IMR-90 (cell line): ENCODE results near the gene TTC1. TPM values are rescaled to one million over a fixed set of nuclear protein-coding genes. Genes with fewer than 3 reads are reported as not detected.

Source experiments
- ATAC-seq: fragments of 200-7000 bp; cut with Tn5 transposase; 2 replicates; pipeline ENCODE4 v1.9.1; 2020; ENCODE audit warnings: low read depth, mild to moderate bottlenecking, moderate library complexity
- BruUV-seq: library from RNA; stranded (reverse); fragments of 400-500 nt; replicated peaks from 2 replicates; lab custom pipeline; 2021; lab: Mats Ljungman, UMichigan
- CTCF ChIA-PET: fragments of 300-600 bp; formaldehyde crosslinking; extraction: SDS; loops from one replicate; lab custom pipeline; 2021; ENCODE audit warnings: antibody characterized with exemption; lab: Yijun Ruan, JAX
- POLR2A ChIA-PET: fragments of 300-600 bp; sonication (Branson Sonifier 250); formaldehyde crosslinking; loops from one replicate; lab custom pipeline; 2022; ENCODE audit warnings: antibody characterized with exemption; ENCODE audit not compliant: unreplicated experiment; lab: Charles Lee
- DNase-seq: peaks from one replicate; pipeline ENCODE4 v3.0.0; 2013
- H2AFZ ChIP-seq: replicated peaks from 2 replicates; pipeline ENCODE3; 2013; ENCODE audit warnings: low read length, mild to moderate bottlenecking; ENCODE audit not compliant: poor library complexity
- H2AK5ac ChIP-seq: 2 replicates; pipeline ENCODE4 v1.6.1; 2013; ENCODE audit warnings: low read depth, low read length, inconsistent platforms
- H2AK9ac ChIP-seq: replicated peaks from 2 replicates; pipeline ENCODE3; 2013; ENCODE audit warnings: mild to moderate bottlenecking, low read depth, low read length, moderate library complexity; ENCODE audit not compliant: poor library complexity
- H2BK120ac ChIP-seq: 2 replicates; pipeline ENCODE4 v1.6.1; 2013; ENCODE audit warnings: low read depth, low read length, inconsistent platforms
- H2BK15ac ChIP-seq: 3 replicates; pipeline ENCODE4 v1.6.1; 2013; ENCODE audit warnings: low read depth, low read length, inconsistent platforms
- H2BK20ac ChIP-seq: 2 replicates; pipeline ENCODE4 v1.6.1; 2013; ENCODE audit warnings: low read depth, mild to moderate bottlenecking, inconsistent platforms, low read length, moderate library complexity
- H2BK5ac ChIP-seq: 2 replicates; pipeline ENCODE4 v1.6.1; 2013; ENCODE audit warnings: mild to moderate bottlenecking, low read depth, low read length, inconsistent platforms; ENCODE audit not compliant: poor library complexity, severe bottlenecking
- H3K14ac ChIP-seq: replicated peaks from 2 replicates; pipeline ENCODE4 v1.6.1; 2013; ENCODE audit warnings: low read depth, low read length, inconsistent platforms
- H3K18ac ChIP-seq: 2 replicates; pipeline ENCODE4 v1.6.1; 2013; ENCODE audit warnings: low read depth, low read length, control low read depth
- H3K23ac ChIP-seq: 2 replicates; pipeline ENCODE4 v1.6.1; 2013; ENCODE audit warnings: low read depth, low read length, inconsistent platforms
- H3K27ac ChIP-seq: 2 replicates; pipeline ENCODE4 v1.5.1; 2013; ENCODE audit warnings: mild to moderate bottlenecking, control low read depth, low read length; ENCODE audit not compliant: insufficient read depth
- H3K27me3 ChIP-seq: 2 replicates; pipeline ENCODE4 v1.6.1; 2013; ENCODE audit warnings: low read length; ENCODE audit not compliant: control insufficient read depth, insufficient read depth
- H3K36me3 ChIP-seq: 2 replicates; pipeline ENCODE4 v1.6.1; 2013; ENCODE audit warnings: low read length, mixed read lengths; ENCODE audit not compliant: control insufficient read depth, insufficient read depth
- H3K4ac ChIP-seq: 2 replicates; pipeline ENCODE4 v1.6.1; 2013; ENCODE audit warnings: low read depth, low read length, inconsistent platforms
- H3K4me1 ChIP-seq: 2 replicates; pipeline ENCODE4 v1.6.1; 2013; ENCODE audit warnings: low read length, mixed read lengths; ENCODE audit not compliant: control insufficient read depth, insufficient read depth
- H3K4me2 ChIP-seq: 2 replicates; pipeline ENCODE4 v1.6.1; 2013; ENCODE audit warnings: low read depth, mild to moderate bottlenecking, control low read depth, low read length, moderate library complexity
- H3K4me3 ChIP-seq: 2 replicates; pipeline ENCODE4 v1.5.1; 2013; ENCODE audit warnings: low read depth, mild to moderate bottlenecking, control low read depth, low read length, moderate library complexity; ENCODE audit not compliant: insufficient read depth
- H3K56ac ChIP-seq: 2 replicates; pipeline ENCODE4 v1.6.1; 2013; ENCODE audit warnings: low read length, inconsistent platforms; ENCODE audit not compliant: insufficient read depth; ENCODE audit errors: extremely low read depth
- H3K79me1 ChIP-seq, 2 experiments: 2 replicates each; pipeline ENCODE4 v1.6.1; 2013; ENCODE audit warnings: low read length in 2 of 2, inconsistent platforms in 1 of 2, low read depth in 1 of 2
- H3K9ac ChIP-seq: 2 replicates; pipeline ENCODE4 v1.6.1; 2013; ENCODE audit warnings: low read depth, low read length, control low read depth
- H3K9me1 ChIP-seq: 2 replicates; pipeline ENCODE4 v1.6.1; 2013; ENCODE audit warnings: low read length, inconsistent platforms; ENCODE audit not compliant: insufficient read depth
- H3K9me3 ChIP-seq: 2 replicates; pipeline ENCODE4 v1.6.1; 2013; ENCODE audit warnings: low read length; ENCODE audit not compliant: control insufficient read depth, insufficient read depth
- H4K20me1 ChIP-seq: 2 replicates; pipeline ENCODE4 v1.6.1; 2013; ENCODE audit warnings: low read length, inconsistent platforms; ENCODE audit not compliant: insufficient read depth
- H4K5ac ChIP-seq: 2 replicates; pipeline ENCODE4 v1.6.1; 2013; ENCODE audit warnings: mild to moderate bottlenecking, low read depth, low read length, control low read depth
- H4K8ac ChIP-seq, 2 experiments: 2 replicates each; pipeline ENCODE4 v1.6.1; 2013; ENCODE audit warnings: low read depth in 2 of 2, low read length in 2 of 2, control low read depth in 1 of 2, inconsistent platforms in 1 of 2
- H4K91ac ChIP-seq: 2 replicates; pipeline ENCODE4 v1.6.1; 2013; ENCODE audit warnings: low read depth, low read length, inconsistent platforms; ENCODE audit not compliant: insufficient read depth
- BHLHE40 ChIP-seq: fragments of 150-350 bp; IDR thresholded peaks from 2 replicates; pipeline ENCODE4 v1.6.1; 2016; ENCODE audit warnings: mild to moderate bottlenecking, low read depth, low read length
- CEBPB ChIP-seq: IDR thresholded peaks from 2 replicates; pipeline ENCODE4 v1.6.1; 2012; ENCODE audit warnings: low read depth, low read length, improper control_type of control experiment
- CHD1 ChIP-seq: IDR thresholded peaks from 2 replicates; pipeline ENCODE4 v1.6.1; 2012; ENCODE audit warnings: low read depth, low read length, improper control_type of control experiment
- FOS ChIP-seq: fragments of 150-350 bp; IDR thresholded peaks from 2 replicates; pipeline ENCODE4 v1.6.1; 2016; ENCODE audit warnings: low read depth, low read length
- MAFK ChIP-seq: IDR thresholded peaks from 2 replicates; pipeline ENCODE4 v1.6.1; 2012; ENCODE audit warnings: low read depth, low read length, improper control_type of control experiment
- MAZ ChIP-seq: IDR thresholded peaks from 2 replicates; pipeline ENCODE4 v1.6.1; 2012; ENCODE audit warnings: low read depth, mild to moderate bottlenecking, low read length, improper control_type of control experiment, moderate library complexity, borderline replicate concordance
- MXI1 ChIP-seq: IDR thresholded peaks from 2 replicates; pipeline ENCODE4 v1.6.1; 2012; ENCODE audit warnings: low read depth, mild to moderate bottlenecking, low read length, moderate library complexity, borderline replicate concordance
- NFE2L2 ChIP-seq: fragments of 150-350 bp; IDR thresholded peaks from 2 replicates; pipeline ENCODE4 v1.6.1; 2016; ENCODE audit warnings: low read depth, mild to moderate bottlenecking, low read length
- POLR2A ChIP-seq: IDR thresholded peaks from 2 replicates; pipeline ENCODE4 v1.6.1; 2012; ENCODE audit warnings: mild to moderate bottlenecking, low read depth, low read length
- RFX5 ChIP-seq: IDR thresholded peaks from 2 replicates; pipeline ENCODE4 v1.8.0; 2012; ENCODE audit warnings: low read depth, mild to moderate bottlenecking, low read length, moderate library complexity
- WGBS, 2 experiments: methylation state at CpG; one replicate each; pipeline versions ENCODE4 v1.1.5 to v1.1.7; 2013; ENCODE audit warnings: missing lambda C conversion rate in 2 of 2; ENCODE audit not compliant: insufficient read length in 1 of 2; ENCODE audit errors: extremely low coverage in 2 of 2; 5-methylcytosine and 5-hydroxymethylcytosine counted together
- dilution Hi-C: fragments of 300-500 bp; cut with HindIII; formaldehyde crosslinking; loops from one replicate; pipeline ENCODE4 v1.14.3; 2018; ENCODE audit warnings: low sequenced_read_pairs; ENCODE audit not compliant: unreplicated experiment
- in situ Hi-C: fragments of 300-500 bp; cut with MboI; formaldehyde crosslinking; loops from 3 replicates; pipeline ENCODE4 v1.14.3; 2019; ENCODE audit warnings: low sequenced_read_pairs, inconsistent platforms, mixed read lengths
- intact Hi-C: fragments of 100-400 bp; cut with micrococcal nuclease; formaldehyde crosslinking; loops from 2 replicates; pipeline ENCODE4 v1.10.0; 2022
- polyA plus RNA-seq, 3 experiments: library from polyadenylated mRNA; depleted of rRNA; stranded (reverse); fragments of >200 nt; gene quantifications; 2 replicates each; pipeline ENCODE4 v1.2.3, GENCODE V29; 2012; ENCODE audit warnings: low replicate concordance in 1 of 3
- total RNA-seq: library from RNA; depleted of rRNA; stranded (reverse); fragments of >200 nt; gene quantifications from 2 replicates; pipeline ENCODE4 v1.2.3, GENCODE V29; 2012
- TF ChIP-seq, protein P1 (sequence below): conservative IDR thresholded peaks from 2 replicates; pipeline ENCODE4 v1.5.1; 2012; ENCODE audit warnings: mild to moderate bottlenecking, low read depth, low read length, improper control_type of control experiment
- TF ChIP-seq, protein P2 (sequence below): fragments of 150-350 bp; IDR thresholded peaks from 2 replicates; pipeline ENCODE4 v1.6.1; 2017; ENCODE audit warnings: mild to moderate bottlenecking, antibody characterized with exemption, low read length, low read depth

The TTC1 gene
- total and polyA plus RNA-seq, 2 of the 4 experiments (the other 2 are of a cell fraction): 23.1 to 41.1 TPM

DNA sequence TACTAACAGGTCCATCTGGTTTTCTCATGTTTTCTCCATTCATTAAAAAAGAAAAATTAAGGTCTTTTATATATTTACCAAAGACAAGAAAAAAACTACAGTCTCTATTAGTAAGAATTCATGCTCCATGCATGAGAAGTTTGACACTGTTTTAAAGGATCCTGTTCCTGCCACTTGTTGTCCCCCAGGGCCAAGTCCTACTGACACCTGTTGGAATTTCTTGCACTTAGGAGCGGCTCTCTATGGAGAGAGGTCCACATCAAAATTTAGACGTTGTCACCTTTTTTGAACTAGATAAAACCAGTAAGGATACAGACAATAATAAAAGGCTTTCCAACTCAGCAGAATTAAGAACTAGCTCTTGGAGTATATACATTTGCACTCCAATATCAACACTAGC is 68.1 kb downstream of the TTC1 start:
- H4K5ac ChIP-seq: no peak overlapping the region
- dilution Hi-C loops (no loop called here), in situ Hi-C loops (no loop called here), intact Hi-C loops (loop anchor here (5.0 kb wide), 1 partner anchor 35 kb away; no protein-coding TSS in a partner anchor)
- no peaks in the 10 kb centered on the region for H3K9me1 ChIP-seq
- H3K4me1 ChIP-seq: peaks cover 7% of the 10 kb centered on the region
- H2AK9ac ChIP-seq: no peak overlapping the region
- no peak overlapping the region for H3K4me2 ChIP-seq
- DNase-seq: no peak
- peaks cover 4% of the 10 kb centered on the region; the same call in 1 of the 2 replicates for H3K36me3 ChIP-seq
- TF ChIP-seq MAZ: no peak
- TF ChIP-seq FOS: no peak
- TF ChIP-seq NFE2L2: no peak
- TF ChIP-seq MAFK: no peak
- TF ChIP-seq, protein P1, sequence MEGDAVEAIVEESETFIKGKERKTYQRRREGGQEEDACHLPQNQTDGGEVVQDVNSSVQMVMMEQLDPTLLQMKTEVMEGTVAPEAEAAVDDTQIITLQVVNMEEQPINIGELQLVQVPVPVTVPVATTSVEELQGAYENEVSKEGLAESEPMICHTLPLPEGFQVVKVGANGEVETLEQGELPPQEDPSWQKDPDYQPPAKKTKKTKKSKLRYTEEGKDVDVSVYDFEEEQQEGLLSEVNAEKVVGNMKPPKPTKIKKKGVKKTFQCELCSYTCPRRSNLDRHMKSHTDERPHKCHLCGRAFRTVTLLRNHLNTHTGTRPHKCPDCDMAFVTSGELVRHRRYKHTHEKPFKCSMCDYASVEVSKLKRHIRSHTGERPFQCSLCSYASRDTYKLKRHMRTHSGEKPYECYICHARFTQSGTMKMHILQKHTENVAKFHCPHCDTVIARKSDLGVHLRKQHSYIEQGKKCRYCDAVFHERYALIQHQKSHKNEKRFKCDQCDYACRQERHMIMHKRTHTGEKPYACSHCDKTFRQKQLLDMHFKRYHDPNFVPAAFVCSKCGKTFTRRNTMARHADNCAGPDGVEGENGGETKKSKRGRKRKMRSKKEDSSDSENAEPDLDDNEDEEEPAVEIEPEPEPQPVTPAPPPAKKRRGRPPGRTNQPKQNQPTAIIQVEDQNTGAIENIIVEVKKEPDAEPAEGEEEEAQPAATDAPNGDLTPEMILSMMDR: no peak
- no peak for TF ChIP-seq MXI1
- TF ChIP-seq RFX5: no peak
- no peak for TF ChIP-seq CEBPB
- TF ChIP-seq CHD1: no peak
- TF ChIP-seq, protein P2, sequence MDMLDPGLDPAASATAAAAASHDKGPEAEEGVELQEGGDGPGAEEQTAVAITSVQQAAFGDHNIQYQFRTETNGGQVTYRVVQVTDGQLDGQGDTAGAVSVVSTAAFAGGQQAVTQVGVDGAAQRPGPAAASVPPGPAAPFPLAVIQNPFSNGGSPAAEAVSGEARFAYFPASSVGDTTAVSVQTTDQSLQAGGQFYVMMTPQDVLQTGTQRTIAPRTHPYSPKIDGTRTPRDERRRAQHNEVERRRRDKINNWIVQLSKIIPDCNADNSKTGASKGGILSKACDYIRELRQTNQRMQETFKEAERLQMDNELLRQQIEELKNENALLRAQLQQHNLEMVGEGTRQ: no peak
- no peak for TF ChIP-seq POLR2A
- TF ChIP-seq BHLHE40: no peak
- ChIA-PET CTCF (interaction anchor here (0.6 kb wide), 1 partner anchor 30 kb away, joined by 4 read pairs; no protein-coding TSS in a partner anchor), POLR2A (no interaction called here)
- H3K56ac ChIP-seq: no peak overlapping the region
- no peak overlapping the region for H4K91ac ChIP-seq
- no peaks in the 10 kb centered on the region for H3K9me3 ChIP-seq
- no peak overlapping the region for H3K9ac ChIP-seq
- no TSS peak for BruUV-seq
- H3K18ac ChIP-seq: no peak overlapping the region
- H2BK15ac ChIP-seq: no peak overlapping the region
- H4K8ac ChIP-seq: no peak overlapping the region
- no peak overlapping the region for H2AK5ac ChIP-seq
- H3K27me3 ChIP-seq: no peaks in the 10 kb centered on the region
- H2BK20ac ChIP-seq: no peak overlapping the region
- no peaks in the 10 kb centered on the region for H4K20me1 ChIP-seq
- H3K4me3 ChIP-seq: no peak overlapping the region
- no peak overlapping the region for H3K14ac ChIP-seq
- H2BK120ac ChIP-seq: no peak overlapping the region
- no peak overlapping the region for H3K23ac ChIP-seq
- no peak overlapping the region for H2AFZ ChIP-seq
- no peak for ATAC-seq
- H3K4ac ChIP-seq: no peak overlapping the region
- no peak overlapping the region for H2BK5ac ChIP-seq
- peaks cover 11 to 18% of the 10 kb centered on the region in 2 experiments for H3K79me1 ChIP-seq
- WGBS, 2 experiments: no CpG with 5 or more reads among the region's 2 CpGs
- no peak overlapping the region for H3K27ac ChIP-seq
